Measurements from ENCODE around the gene CLDN22.

- TF ChIP-seq CTCF (IDR thresholded peaks at IDR 0.05): no peak
- TF ChIP-seq POLR2A (IDR thresholded peaks at IDR 0.05): no peak
These were observed 40.3 kb upstream of the CLDN22 start for GRCh38 chr4:183360161-183360919.

Data from lower leg skin (tissue), 3 donors.